Stimulated activated naive CD4-positive, alpha-beta T cell treated with Interleukin-2 at 50 U/mL for 16 hours (primary cell): Measurements from ENCODE around the gene MEF2C.

ENCODE experiments used
- DNase-seq: peaks from one replicate; lab custom pipeline; 2025; lab: John Stamatoyannopoulos, UW

MEF2C gene

DNA sequence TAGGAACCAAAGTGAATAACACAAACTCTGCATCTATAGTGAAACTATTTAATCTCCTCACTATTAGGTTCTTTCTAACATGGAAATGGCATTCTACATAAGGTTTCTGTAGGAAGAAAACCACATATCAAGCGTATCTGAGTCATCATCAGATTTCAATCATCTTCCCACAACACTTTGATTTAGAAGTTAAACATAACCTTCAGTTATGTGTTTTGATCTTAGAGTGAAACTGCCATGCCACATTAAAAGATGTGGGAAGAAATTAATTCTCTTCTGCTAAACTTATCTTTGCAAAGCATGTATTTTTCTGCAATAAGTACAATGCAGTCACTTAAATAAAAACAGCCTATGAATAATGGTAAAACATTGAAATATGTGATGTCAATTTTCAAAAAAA, 55.0 kb downstream of the MEF2C start:
- no peak for DNase-seq

GRCh38 chr5:88826646-88827585, 56.1 kb downstream of the MEF2C start:
- DNase-seq = no peak

- no peak for DNase-seq
These were observed 57.2 kb downstream of the MEF2C start for GRCh38 chr5:88825584-88826315.

- DNase-seq = no peak
These were observed 57.9 kb downstream of the MEF2C start for GRCh38 chr5:88824892-88825583.

- no peak for DNase-seq
These were observed 58.8 kb downstream of the MEF2C start for GRCh38 chr5:88824141-88824540.

DNA sequence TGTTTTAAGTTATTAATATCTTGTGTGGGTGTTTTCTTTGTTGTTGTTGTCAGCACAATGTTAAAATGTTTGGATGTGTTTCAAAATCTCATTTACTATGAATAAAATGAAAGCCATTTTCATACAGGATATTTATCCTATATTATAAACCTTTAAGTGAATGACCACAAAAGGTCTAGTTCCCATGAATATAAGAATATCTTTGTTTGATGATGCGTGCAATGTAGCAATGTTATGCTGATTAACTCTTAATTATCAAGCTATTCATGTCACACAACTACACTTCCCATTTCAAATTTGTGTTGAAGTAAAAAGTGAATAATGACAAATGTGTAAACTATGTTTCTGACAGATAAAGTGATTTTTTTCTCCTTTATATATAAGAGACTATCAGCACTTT, 59.8 kb downstream of the MEF2C start:
- no peak for DNase-seq

- DNase-seq = no peak
These were observed 61.8 kb downstream of the MEF2C start for GRCh38 chr5:88821161-88821560.

DNA sequence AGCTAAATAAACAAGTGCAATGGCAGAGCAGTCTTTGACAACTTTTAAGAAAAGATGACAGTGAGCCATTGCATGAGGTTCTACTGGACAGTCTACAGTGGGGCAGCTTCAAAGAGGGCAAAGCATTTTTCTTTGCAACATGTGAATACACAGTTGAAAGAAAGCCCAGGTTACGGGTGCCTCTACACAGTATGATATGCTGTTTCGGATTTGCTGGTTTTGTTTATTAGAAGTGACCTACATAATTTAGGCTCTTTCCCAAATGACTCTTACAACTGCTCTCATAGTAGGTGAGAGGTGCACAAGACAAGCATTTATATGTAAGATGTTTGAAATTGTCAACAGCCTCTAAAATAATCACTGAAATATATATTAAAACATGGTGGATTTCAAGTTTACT, 62.4 kb downstream of the MEF2C start:
- DNase-seq = no peak

DNA sequence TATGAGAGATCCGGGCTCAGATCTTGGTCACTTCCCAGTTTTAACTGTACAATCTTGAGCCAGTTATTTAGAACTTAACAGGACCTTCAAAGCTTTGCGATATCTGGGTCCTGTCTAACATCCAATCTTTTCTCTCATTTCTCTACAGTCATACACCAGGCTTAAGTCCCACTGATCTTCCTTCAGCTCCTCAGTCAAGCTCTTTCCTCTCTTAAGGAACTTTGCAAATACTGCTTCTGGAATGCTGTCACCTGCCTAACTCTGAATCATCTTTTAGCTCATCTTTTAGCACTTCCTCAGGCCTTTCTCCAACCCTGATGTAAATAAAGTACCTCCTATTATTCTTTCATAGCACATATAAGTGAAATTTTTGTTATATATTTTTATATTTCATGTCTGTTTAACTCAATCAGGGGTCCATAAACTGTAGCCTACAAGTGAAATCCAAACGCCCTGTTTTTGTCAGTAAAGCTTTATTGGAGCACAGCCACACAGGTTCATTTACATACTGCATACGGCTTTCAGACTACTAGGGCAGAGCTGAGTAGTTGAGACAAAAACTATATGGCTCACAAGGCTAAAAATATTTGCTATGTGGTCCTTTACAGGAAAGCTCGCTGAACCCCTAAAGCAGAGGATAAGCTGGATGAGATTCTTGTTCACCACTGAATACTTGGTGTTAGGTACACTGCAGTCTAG, 63.5 kb downstream of the MEF2C start:
- DNase-seq = no peak

DNA sequence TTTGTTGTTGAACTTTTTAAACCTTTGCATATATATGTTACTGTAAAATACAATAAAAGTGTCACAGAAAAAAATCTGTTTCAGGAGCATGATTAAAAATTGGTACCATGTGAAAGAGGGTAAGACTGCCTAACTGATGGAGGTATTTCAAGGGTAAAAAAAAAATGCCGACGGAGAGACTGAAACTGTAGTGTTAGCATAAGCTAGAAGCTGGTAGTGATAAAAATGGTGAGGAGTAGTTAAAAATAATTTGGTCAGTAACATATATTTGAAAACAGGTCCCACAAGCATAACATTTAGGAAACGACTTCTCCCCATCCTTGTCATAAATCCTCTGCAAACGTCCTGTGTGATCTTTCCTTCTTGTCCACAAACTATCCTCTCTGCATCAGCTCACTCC, 64.7 kb downstream of the MEF2C start:
- no peak for DNase-seq

DNA sequence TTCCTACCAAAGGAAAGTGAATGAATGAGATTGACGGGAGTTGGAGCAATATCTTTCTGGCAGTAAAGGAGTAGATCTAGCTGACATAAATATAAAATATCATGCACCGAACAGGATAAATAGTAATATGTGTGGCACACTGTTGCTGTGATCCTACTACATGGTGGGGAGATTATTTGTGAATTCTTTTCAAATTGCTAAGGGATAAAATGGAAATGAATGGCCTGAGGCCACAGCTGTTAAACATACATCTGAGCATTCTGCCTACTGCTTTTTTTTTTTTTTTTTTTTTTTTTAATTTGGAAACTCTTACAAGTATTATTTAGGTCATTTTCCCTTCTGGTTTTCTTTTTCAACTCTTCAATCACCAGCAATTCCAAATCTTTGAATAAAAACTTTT, 66.8 kb downstream of the MEF2C start:
- DNase-seq = no peak

- no peak for DNase-seq
These were observed 67.8 kb downstream of the MEF2C start for GRCh38 chr5:88815050-88815789.

DNA sequence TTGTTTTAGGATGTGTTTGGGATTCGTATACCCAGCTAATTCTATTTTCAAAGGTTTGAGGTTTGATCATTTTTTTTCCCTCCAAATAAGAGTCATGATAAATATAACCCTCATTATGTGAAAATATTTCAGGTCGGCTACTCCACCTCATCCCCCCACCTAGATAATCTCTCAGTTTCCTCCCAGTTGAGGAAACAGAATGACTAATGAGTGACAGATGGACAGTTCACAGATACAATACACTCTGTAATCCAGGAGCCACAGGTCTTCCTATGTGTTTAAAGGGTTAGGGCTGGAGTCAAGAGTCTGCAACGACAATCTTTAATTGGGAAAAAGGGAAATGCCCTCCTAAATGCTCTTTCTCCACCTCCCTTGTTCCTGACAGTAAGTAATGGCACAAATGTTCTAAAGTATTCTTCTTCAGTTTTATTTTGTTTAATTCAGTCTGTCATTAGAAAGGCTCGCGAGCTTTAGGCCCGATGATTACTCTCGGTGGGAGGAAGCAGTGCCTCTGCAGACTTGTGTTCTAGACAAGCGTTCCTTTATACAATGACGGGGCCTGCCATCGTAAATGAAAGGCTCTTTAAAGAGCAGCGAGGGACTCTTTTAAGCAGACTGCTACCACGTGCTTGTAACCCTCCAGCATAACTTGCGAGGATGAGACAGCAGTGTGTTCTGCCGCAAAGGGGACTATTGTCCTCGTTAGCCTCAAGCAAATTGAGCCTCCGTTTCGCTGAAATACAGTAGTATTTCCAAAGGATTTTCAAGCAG, 69.0 kb downstream of the MEF2C start:
- no peak for DNase-seq

DNA sequence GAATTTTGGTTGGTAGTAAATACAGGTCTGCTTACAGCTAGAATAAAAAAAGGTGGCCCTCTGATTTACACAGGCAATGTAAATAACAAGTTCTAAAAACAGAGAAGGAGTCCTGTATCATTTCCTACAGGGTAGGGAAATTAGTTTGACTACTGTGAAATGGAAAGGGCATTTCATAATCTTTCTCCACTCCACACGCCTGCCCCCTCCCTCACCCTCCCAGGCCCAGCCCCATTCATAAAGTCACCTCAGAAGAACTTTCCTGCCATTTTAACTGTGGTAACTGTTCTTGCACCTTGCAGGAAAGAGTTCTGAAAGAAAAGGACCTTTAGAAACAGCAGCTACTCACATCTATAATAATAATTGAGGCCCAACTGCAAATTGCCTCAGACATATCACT, 69.7 kb downstream of the MEF2C start:
- DNase-seq = no peak

DNA sequence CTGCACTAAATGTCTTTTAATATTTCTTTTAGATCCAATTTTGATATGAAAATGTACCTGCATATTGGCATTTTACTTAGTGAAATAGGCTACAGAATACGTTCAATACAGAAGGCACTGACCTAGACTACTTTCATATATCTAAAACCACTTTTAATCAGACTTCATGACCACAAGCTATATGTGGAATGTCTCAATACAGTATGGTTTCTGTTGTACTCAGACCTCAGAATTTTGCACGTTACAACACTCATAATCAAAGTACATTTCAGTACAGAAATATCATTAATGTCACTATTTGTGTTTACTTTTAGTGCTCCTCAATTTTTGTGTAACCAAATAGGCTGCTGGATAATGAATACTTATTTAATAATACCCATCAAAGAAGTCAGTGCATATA, 74.8 kb downstream of the MEF2C start:
- no peak for DNase-seq

DNA sequence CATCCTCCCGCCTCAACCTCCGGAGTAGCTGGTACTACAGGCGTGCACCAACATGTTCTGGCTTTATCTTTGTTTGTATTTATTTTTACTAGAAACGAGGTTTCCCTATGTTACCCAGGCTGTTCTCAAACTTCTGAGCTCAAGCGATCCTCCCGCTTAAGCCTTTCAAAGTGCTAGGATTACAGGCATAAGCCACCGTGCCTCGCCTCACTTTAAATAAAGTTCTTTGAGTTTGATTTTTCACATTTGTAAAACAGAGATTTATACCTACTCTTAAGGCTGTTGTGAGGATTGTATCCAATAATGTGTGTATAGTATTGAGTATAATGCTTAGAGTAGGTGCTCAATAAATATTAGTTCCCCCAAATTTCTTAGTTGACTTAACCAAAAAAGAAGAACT, 75.7 kb downstream of the MEF2C start:
- no peak for DNase-seq

GRCh38 chr5:88806338-88806737, 76.6 kb downstream of the MEF2C start:
- no peak for DNase-seq

GRCh38 chr5:88805151-88805784, 77.7 kb downstream of the MEF2C start:
- no peak for DNase-seq

DNA sequence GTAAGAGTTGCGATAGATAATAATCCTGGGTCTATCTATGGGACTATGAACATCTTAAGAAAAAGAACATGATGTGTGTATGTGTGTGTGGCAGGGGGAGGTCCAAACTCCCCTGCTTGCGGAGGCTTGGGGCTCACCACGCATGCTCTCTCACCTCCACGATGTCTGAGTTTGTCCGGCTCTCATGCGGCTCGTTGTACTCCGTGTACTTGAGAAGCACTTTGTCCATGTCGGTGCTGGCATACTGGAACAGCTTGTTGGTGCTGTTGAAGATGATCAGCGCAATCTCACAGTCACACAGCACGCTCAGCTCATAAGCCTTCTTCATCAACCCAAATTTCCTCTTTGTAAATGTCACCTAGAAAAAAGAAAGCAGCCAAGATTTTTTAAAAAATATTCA, 78.5 kb downstream of the MEF2C start:
- DNase-seq = no peak

DNA sequence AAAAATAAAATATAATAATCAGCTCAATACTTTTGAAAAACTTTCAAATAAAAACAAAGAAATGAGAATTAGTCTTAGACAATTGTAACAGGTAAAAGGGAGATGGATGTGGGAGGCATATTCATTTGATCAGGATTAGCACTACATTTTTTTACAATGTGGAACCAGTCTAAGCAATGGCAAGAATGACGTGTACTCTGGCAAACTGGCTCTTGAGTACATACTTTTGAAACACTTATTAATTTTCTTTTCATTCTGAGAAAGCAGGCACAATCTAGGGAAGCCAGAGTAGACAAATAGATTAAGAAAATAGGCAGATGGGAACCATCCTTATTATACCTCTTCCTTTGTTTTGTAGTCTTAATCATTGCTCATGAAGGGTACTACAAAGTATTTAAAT, 79.7 kb downstream of the MEF2C start:
- no peak for DNase-seq
